Subcutaneous adipose tissue (tissue), 4 donors: ENCODE data around the gene INKA1. TPM values are rescaled to one million over a fixed set of nuclear protein-coding genes. Genes with fewer than 3 reads are reported as not detected.

Source experiments
- CTCF ChIP-seq: fragments of 450-650 bp; IDR thresholded peaks from one replicate; pipeline ENCODE4 v1.5.1; 2016; ENCODE audit warnings: low read depth, mild to moderate bottlenecking, control low read depth, antibody characterized with exemption, moderate library complexity
- total RNA-seq, 4 donors: library from RNA; depleted of rRNA; stranded (reverse); fragments of >200 nt; gene quantifications; one replicate each; pipeline ENCODE4 v1.1.0, GENCODE V29; 2016

INKA1 gene
- total RNA-seq, 4 donors from 2014 or later, result 2.4 to 4.8 (median 3.5) TPM

- TF ChIP-seq CTCF, result no peak
Observed at GRCh38 chr3:49805367-49805782, 2.3 kb downstream of the INKA1 start.

- TF ChIP-seq CTCF, result no peak
Observed at GRCh38 chr3:49805897-49806701, 3.0 kb downstream of the INKA1 start.

- no peak for TF ChIP-seq CTCF
Observed at GRCh38 chr3:49806850-49807249, 3.8 kb downstream of the INKA1 start.

- TF ChIP-seq CTCF, result no peak
Observed at GRCh38 chr3:49807431-49808114, 4.5 kb downstream of the INKA1 start.

- no peak for TF ChIP-seq CTCF
Observed at GRCh38 chr3:49812916-49813496, 9.9 kb downstream of the INKA1 start.

- no peak for TF ChIP-seq CTCF
Observed at GRCh38 chr3:49813497-49814174, 10.6 kb downstream of the INKA1 start, which contains the start of gene UBA7. Gene UBA7 (minus strand): TSS chr3:49813953. CDS start chr3:49813787, 166 bp downstream.
